ENCODE measurements around the gene CYP19A1.
"Not testable (repeated sequence)": the region's sequence is repeated elsewhere in the genome, so short reads cannot be mapped to it uniquely, and the experiment has no call there.

The CYP19A1 gene

GRCh38 chr15:51262463-51262862 is 75.9 kb downstream of the CYP19A1 start:
- H3K27ac ChIP-seq, result no peak overlapping the region
- no peak overlapping the region for H3K4me3 ChIP-seq (ENCODE audit: low read depth in 1 of 2, low read length in 1 of 2)
- no peaks in the 10 kb centered on the region for H3K36me3 ChIP-seq
- peaks cover 11 to 18% of the 10 kb centered on the region in 2 experiments for H3K4me1 ChIP-seq (ENCODE audit: control insufficient read depth in 1 of 2, insufficient read depth in 1 of 2, low read depth in 1 of 2, low read length in 1 of 2)
- H3K9me3 ChIP-seq, result no peaks in the 10 kb centered on the region
- H3K27me3 ChIP-seq, result peaks cover 35% of the 10 kb centered on the region
- TF ChIP-seq, protein P1, sequence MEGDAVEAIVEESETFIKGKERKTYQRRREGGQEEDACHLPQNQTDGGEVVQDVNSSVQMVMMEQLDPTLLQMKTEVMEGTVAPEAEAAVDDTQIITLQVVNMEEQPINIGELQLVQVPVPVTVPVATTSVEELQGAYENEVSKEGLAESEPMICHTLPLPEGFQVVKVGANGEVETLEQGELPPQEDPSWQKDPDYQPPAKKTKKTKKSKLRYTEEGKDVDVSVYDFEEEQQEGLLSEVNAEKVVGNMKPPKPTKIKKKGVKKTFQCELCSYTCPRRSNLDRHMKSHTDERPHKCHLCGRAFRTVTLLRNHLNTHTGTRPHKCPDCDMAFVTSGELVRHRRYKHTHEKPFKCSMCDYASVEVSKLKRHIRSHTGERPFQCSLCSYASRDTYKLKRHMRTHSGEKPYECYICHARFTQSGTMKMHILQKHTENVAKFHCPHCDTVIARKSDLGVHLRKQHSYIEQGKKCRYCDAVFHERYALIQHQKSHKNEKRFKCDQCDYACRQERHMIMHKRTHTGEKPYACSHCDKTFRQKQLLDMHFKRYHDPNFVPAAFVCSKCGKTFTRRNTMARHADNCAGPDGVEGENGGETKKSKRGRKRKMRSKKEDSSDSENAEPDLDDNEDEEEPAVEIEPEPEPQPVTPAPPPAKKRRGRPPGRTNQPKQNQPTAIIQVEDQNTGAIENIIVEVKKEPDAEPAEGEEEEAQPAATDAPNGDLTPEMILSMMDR (IDR thresholded peaks at IDR 0.05), result no peak

DNA sequence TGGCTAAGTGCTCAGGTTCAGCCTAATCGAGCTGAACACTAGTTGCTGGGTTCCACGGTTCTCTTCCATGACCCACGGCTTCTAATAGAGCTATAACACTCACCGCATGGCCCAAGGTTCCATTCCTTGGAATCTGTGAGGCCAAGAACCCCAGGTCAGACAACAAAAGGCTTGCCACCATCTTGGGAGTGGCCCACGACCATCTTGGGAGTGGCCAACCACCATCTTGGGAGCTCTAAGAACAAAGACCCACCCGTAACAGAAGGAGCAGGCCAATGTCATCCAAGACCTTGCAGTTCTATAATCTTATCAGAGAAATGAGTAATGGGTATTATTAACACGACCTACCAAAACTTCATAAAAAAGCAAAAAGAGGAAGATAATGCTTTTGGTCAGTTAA is 77.3 kb downstream of the CYP19A1 start:
- H3K4me1 ChIP-seq (ENCODE audit: control insufficient read depth in 1 of 2, insufficient read depth in 1 of 2, low read depth in 1 of 2, low read length in 1 of 2); H3K27ac ChIP-seq; H3K4me3 ChIP-seq (ENCODE audit: low read depth in 1 of 2, low read length in 1 of 2); H3K36me3 ChIP-seq; H3K9me3 ChIP-seq: not testable (repeated sequence)
- peaks cover 21% of the 10 kb centered on the region for H3K27me3 ChIP-seq

- Histone ChIP-seq H3K9me3 (no peaks in the 10 kb centered on the region), H3K27ac (no peak overlapping the region), H3K4me3 (ENCODE audit: low read depth in 1 of 2, low read length in 1 of 2) (no peak overlapping the region), H3K27me3 (peaks cover 12% of the 10 kb centered on the region), H3K36me3 (no peaks in the 10 kb centered on the region), H3K4me1 (ENCODE audit: control insufficient read depth in 1 of 2, insufficient read depth in 1 of 2, low read depth in 1 of 2, low read length in 1 of 2) (peaks cover 4 to 8% of the 10 kb centered on the region in 2 experiments)
- TF ChIP-seq, protein P1 (IDR thresholded peaks at IDR 0.05), result no peak
Measured at GRCh38 chr15:51260202-51260601, 78.2 kb downstream of the CYP19A1 start.

DNA sequence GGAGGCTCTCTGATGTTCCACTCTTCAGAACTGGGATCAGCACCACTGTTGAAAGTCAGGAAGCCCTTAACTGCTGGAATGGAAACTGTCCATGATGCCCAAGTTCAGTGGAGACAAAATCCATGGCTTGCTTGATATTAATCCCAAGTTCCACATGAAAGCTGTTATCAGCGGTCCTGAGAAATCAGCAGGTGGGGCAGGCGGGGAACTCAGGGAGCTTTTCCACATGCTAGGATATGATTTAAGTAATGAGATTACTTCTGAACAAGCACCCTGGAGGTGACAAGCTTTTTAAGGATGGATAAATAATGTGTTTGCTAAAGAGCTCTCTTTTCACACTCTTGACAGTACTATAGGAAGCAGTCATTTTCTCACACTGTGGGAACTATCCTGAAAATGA is 82.9 kb downstream of the CYP19A1 start:
- Histone ChIP-seq H3K27me3 (no peaks in the 10 kb centered on the region), H3K36me3 (no peaks in the 10 kb centered on the region), H3K9me3 (no peaks in the 10 kb centered on the region), H3K4me3 (ENCODE audit: low read depth in 1 of 2, low read length in 1 of 2) (no peak overlapping the region), H3K27ac (no peak overlapping the region), H3K4me1 (ENCODE audit: control insufficient read depth in 1 of 2, insufficient read depth in 1 of 2, low read depth in 1 of 2, low read length in 1 of 2) (peaks cover 15 to 19% of the 10 kb centered on the region in 2 experiments)
- TF ChIP-seq, protein P1 (IDR thresholded peaks at IDR 0.05), result no peak

GRCh38 chr15:51253366-51253765 is 85.0 kb downstream of the CYP19A1 start:
- TF ChIP-seq, protein P1 (IDR thresholded peaks at IDR 0.05), result no peak
- Histone ChIP-seq H3K27me3 (peaks cover 13% of the 10 kb centered on the region), H3K4me3 (ENCODE audit: low read depth in 1 of 2, low read length in 1 of 2) (no peak overlapping the region), H3K9me3 (no peaks in the 10 kb centered on the region), H3K27ac (no peak overlapping the region), H3K4me1 (ENCODE audit: control insufficient read depth in 1 of 2, insufficient read depth in 1 of 2, low read depth in 1 of 2, low read length in 1 of 2) (peaks cover 15 to 19% of the 10 kb centered on the region in 2 experiments), H3K36me3 (no peaks in the 10 kb centered on the region)

DNA sequence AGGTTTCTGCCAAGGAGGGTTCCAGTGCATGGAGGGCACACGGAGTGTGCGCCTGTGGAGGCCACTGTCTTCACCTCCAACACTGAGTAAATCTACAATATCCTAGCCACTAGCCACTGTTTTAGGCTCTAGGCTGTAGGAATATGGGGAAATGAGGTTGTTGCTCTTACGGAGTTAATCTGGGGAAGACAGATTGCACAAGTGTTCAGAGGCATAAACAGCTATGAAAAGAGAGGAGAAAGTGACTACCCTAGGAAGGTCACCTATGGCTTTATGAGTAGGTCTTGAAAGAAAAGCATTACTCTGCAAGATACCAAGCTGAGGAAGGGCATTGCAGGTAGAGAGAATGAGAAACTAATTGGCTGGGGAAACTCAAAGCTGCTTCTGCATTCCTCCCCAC is 85.7 kb downstream of the CYP19A1 start:
- Histone ChIP-seq H3K4me3 (ENCODE audit: low read depth in 1 of 2, low read length in 1 of 2) (no peak overlapping the region), H3K9me3 (no peaks in the 10 kb centered on the region), H3K27ac (no peak overlapping the region), H3K4me1 (ENCODE audit: control insufficient read depth in 1 of 2, insufficient read depth in 1 of 2, low read depth in 1 of 2, low read length in 1 of 2) (peaks cover 15 to 19% of the 10 kb centered on the region in 2 experiments), H3K36me3 (no peaks in the 10 kb centered on the region), H3K27me3 (peaks cover 13% of the 10 kb centered on the region)
- TF ChIP-seq, protein P1 (IDR thresholded peaks at IDR 0.05), result no peak

Data from neutrophil (primary cell).